SK-N-SH (cell line): ENCODE measurements around the gene DNAJC1.

Experiments used
- EZH2phosphoT487 ChIP-seq: fragments of 200-600 bp; sonication (generic); IDR thresholded peaks from 2 replicates; pipeline ENCODE4 v1.6.1; 2017; ENCODE audit warnings: low read depth, mixed run types, mild to moderate bottlenecking, antibody characterized with exemption, moderate library complexity, borderline replicate concordance
- FOSL2 ChIP-seq: IDR thresholded peaks from 2 replicates; pipeline ENCODE4 v1.4.0; 2012; ENCODE audit warnings: low read depth, mild to moderate bottlenecking, moderate library complexity, borderline replicate concordance
- GATA2 ChIP-seq: sonication (generic); formaldehyde crosslinking; IDR thresholded peaks from 2 replicates; pipeline ENCODE4 v1.5.0; 2020; ENCODE audit warnings: mild to moderate bottlenecking, missing genetic modification reagents
- POLR2AphosphoS5 ChIP-seq: IDR thresholded peaks from 2 replicates; pipeline ENCODE4 v1.6.1; 2012; ENCODE audit warnings: low read depth, low read length
- TAF1 ChIP-seq: IDR thresholded peaks from 2 replicates; pipeline ENCODE4 v1.6.1; 2012; ENCODE audit warnings: low read depth, mild to moderate bottlenecking, low read length, moderate library complexity, borderline replicate concordance
- YY1 ChIP-seq: IDR thresholded peaks from 2 replicates; pipeline ENCODE4 v1.4.0; 2012; ENCODE audit warnings: low read depth, mild to moderate bottlenecking
- TF ChIP-seq, protein P1 (sequence below): IDR thresholded peaks from 2 replicates; pipeline ENCODE4 v1.4.0; 2012; ENCODE audit warnings: low read depth, borderline replicate concordance
- TF ChIP-seq, protein P2 (sequence below): IDR thresholded peaks from 2 replicates; pipeline ENCODE4 v1.4.0; 2012; ENCODE audit warnings: low read depth
- TF ChIP-seq, protein P3 (sequence below): fragments of 200-600 bp; sonication (generic); IDR thresholded peaks from 2 replicates; pipeline ENCODE4 v1.6.1; 2017; ENCODE audit warnings: antibody characterized with exemption, mild to moderate bottlenecking, moderate library complexity
- TF ChIP-seq, protein P4 (sequence below): IDR thresholded peaks from 2 replicates; pipeline ENCODE4 v1.6.1; 2012; ENCODE audit warnings: mild to moderate bottlenecking, low read depth, low read length, moderate library complexity

DNA sequence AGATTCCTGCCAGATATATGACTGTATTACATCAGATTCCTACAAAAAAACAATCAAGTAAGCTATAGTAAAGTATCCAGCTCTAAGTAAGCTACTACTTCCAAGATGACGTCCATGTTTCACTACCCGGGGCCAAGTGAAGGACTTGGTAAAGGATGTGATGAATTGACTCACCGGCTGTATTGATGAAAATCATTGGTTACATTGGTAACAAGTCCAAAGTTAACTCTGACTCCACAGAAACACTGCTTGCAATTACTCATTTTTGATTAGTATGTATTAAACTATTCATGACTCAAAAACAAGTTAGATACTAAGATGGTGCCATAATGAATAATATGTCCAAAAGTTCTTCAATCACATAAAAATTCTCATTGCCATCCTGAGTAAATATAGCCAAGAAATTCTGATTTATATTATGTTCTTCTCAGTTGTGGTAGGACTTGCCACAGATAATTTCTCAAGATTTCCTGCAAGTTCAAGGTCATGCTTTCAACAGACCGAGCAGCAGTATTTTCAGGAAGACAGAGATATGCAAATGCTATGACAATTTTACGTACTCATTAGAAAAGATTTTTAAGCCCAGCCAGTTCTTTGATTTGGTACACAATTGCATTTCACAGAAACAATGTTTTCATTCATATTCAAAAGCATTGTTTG is 12.6 kb upstream of the DNAJC1 start:
- TF ChIP-seq, protein P1, sequence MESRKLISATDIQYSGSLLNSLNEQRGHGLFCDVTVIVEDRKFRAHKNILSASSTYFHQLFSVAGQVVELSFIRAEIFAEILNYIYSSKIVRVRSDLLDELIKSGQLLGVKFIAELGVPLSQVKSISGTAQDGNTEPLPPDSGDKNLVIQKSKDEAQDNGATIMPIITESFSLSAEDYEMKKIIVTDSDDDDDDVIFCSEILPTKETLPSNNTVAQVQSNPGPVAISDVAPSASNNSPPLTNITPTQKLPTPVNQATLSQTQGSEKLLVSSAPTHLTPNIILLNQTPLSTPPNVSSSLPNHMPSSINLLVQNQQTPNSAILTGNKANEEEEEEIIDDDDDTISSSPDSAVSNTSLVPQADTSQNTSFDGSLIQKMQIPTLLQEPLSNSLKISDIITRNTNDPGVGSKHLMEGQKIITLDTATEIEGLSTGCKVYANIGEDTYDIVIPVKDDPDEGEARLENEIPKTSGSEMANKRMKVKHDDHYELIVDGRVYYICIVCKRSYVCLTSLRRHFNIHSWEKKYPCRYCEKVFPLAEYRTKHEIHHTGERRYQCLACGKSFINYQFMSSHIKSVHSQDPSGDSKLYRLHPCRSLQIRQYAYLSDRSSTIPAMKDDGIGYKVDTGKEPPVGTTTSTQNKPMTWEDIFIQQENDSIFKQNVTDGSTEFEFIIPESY: no peak
- TF ChIP-seq POLR2AphosphoS5 (no peak), GATA2 (CRISPR knock-in tag) (no peak), EZH2phosphoT487 (no peak), FOSL2 (no peak), TAF1 (no peak), YY1 (no peak)
- TF ChIP-seq, protein P2, sequence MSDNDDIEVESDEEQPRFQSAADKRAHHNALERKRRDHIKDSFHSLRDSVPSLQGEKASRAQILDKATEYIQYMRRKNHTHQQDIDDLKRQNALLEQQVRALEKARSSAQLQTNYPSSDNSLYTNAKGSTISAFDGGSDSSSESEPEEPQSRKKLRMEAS: no peak
- TF ChIP-seq, protein P3, sequence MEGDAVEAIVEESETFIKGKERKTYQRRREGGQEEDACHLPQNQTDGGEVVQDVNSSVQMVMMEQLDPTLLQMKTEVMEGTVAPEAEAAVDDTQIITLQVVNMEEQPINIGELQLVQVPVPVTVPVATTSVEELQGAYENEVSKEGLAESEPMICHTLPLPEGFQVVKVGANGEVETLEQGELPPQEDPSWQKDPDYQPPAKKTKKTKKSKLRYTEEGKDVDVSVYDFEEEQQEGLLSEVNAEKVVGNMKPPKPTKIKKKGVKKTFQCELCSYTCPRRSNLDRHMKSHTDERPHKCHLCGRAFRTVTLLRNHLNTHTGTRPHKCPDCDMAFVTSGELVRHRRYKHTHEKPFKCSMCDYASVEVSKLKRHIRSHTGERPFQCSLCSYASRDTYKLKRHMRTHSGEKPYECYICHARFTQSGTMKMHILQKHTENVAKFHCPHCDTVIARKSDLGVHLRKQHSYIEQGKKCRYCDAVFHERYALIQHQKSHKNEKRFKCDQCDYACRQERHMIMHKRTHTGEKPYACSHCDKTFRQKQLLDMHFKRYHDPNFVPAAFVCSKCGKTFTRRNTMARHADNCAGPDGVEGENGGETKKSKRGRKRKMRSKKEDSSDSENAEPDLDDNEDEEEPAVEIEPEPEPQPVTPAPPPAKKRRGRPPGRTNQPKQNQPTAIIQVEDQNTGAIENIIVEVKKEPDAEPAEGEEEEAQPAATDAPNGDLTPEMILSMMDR: no peak
- TF ChIP-seq, protein P4, sequence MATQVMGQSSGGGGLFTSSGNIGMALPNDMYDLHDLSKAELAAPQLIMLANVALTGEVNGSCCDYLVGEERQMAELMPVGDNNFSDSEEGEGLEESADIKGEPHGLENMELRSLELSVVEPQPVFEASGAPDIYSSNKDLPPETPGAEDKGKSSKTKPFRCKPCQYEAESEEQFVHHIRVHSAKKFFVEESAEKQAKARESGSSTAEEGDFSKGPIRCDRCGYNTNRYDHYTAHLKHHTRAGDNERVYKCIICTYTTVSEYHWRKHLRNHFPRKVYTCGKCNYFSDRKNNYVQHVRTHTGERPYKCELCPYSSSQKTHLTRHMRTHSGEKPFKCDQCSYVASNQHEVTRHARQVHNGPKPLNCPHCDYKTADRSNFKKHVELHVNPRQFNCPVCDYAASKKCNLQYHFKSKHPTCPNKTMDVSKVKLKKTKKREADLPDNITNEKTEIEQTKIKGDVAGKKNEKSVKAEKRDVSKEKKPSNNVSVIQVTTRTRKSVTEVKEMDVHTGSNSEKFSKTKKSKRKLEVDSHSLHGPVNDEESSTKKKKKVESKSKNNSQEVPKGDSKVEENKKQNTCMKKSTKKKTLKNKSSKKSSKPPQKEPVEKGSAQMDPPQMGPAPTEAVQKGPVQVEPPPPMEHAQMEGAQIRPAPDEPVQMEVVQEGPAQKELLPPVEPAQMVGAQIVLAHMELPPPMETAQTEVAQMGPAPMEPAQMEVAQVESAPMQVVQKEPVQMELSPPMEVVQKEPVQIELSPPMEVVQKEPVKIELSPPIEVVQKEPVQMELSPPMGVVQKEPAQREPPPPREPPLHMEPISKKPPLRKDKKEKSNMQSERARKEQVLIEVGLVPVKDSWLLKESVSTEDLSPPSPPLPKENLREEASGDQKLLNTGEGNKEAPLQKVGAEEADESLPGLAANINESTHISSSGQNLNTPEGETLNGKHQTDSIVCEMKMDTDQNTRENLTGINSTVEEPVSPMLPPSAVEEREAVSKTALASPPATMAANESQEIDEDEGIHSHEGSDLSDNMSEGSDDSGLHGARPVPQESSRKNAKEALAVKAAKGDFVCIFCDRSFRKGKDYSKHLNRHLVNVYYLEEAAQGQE: no peak
